Uterus (tissue), 2 donors: ENCODE data around the gene ZNF148.

Source experiments
- CTCF ChIP-seq, 4 experiments: fragments of 200-600 bp in 2 of 4; fragments of 450-650 bp in 2 of 4; sonication (generic) in 2 of 4; IDR thresholded peaks; one replicate each; pipeline ENCODE4 v1.5.1; 2016 to 2019; ENCODE audit warnings: antibody characterized with exemption in 4 of 4, mild to moderate bottlenecking in 2 of 4, moderate library complexity in 1 of 4
- POLR2A ChIP-seq, 2 donors: fragments of 450-650 bp; IDR thresholded peaks; one replicate each; pipeline ENCODE4 v1.6.1; 2016; ENCODE audit warnings: antibody characterized with exemption in 2 of 2, mild to moderate bottlenecking in 1 of 2, moderate library complexity in 1 of 2

- TF ChIP-seq POLR2A (IDR thresholded peaks at IDR 0.05) = no peak
- TF ChIP-seq CTCF (IDR thresholded peaks at IDR 0.05) = no peak
Observed at GRCh38 chr3:125403789-125404188, 28.7 kb upstream of the ZNF148 start.
